B cell (primary cell): ENCODE data around the gene CAPN14. TPM values are rescaled to one million over a fixed set of nuclear protein-coding genes. Genes with fewer than 3 reads are reported as not detected.

Experiments
- ATAC-seq: fragments of 200-7000 bp; cut with Tn5 transposase; one replicate; pipeline ENCODE4 v1.10.0; 2021; ENCODE audit warnings: low read depth, mild to moderate bottlenecking, moderate number of reproducible peaks, moderate library complexity
- CTCF ChIA-PET: fragments of 350-600 bp; sonication (Branson Sonifier 250); formaldehyde crosslinking; loops from one replicate; lab custom pipeline; 2021; ENCODE audit warnings: antibody characterized with exemption, inconsistent platforms; lab: Charles Lee
- POLR2A ChIA-PET: fragments of 350-600 bp; sonication (Branson Sonifier 250); formaldehyde crosslinking; loops from one replicate; lab custom pipeline; 2021; ENCODE audit warnings: antibody characterized with exemption; lab: Charles Lee
- DNase-seq: peaks from one replicate; pipeline ENCODE4 v3.0.0; 2013
- H2AFZ ChIP-seq: 2 replicates; pipeline ENCODE4 v1.6.1; 2012; ENCODE audit warnings: mild to moderate bottlenecking, low read depth, low read length; ENCODE audit not compliant: insufficient read depth, poor library complexity, severe bottlenecking
- H3K27ac ChIP-seq, 2 donors: 1 replicate in 1 of 2; 2 replicates in 1 of 2; pipeline ENCODE4 v1.5.1; 2012 to 2013; ENCODE audit warnings: low read length in 2 of 2, mild to moderate bottlenecking in 2 of 2, moderate library complexity in 1 of 2
- H3K27me3 ChIP-seq, 4 experiments: fragments of 200-600 bp in 1 of 4; sonication (generic) in 1 of 4; replicated peaks in 1 of 4; 1 replicate in 2 of 4; 2 replicates in 2 of 4; pipeline versions ENCODE4 v1.6.1 to v1.7.0; 2013 to 2016; ENCODE audit warnings: low read length in 3 of 4, mild to moderate bottlenecking in 2 of 4, mixed read lengths in 1 of 4, moderate library complexity in 1 of 4; ENCODE audit not compliant: insufficient read depth in 4 of 4, control insufficient read depth in 3 of 4; ENCODE audit errors: control extremely low read depth in 1 of 4
- H3K36me3 ChIP-seq, 2 experiments: replicated peaks in 1 of 2; 1 replicate in 1 of 2; 2 replicates in 1 of 2; pipeline versions ENCODE4 v1.6.1 to v1.7.1; 2013; ENCODE audit warnings: low read length in 1 of 2; ENCODE audit not compliant: insufficient read depth in 2 of 2, control insufficient read depth in 1 of 2; ENCODE audit errors: control extremely low read depth in 1 of 2, extremely low read depth in 1 of 2
- H3K4me1 ChIP-seq, 2 donors: fragments of 200-600 bp in 1 of 2; sonication (generic) in 1 of 2; 1 replicate in 1 of 2; 2 replicates in 1 of 2; pipeline versions ENCODE4 v1.5.1 to v1.6.1; 2013 to 2017; ENCODE audit warnings: low read length in 2 of 2; ENCODE audit not compliant: control insufficient read depth in 2 of 2, insufficient read depth in 2 of 2
- H3K4me2 ChIP-seq: replicated peaks from 2 replicates; pipeline ENCODE3; 2012; ENCODE audit warnings: mild to moderate bottlenecking, low read depth, low read length; ENCODE audit not compliant: poor library complexity, severe bottlenecking
- H3K4me3 ChIP-seq, 5 experiments: fragments of 200-600 bp in 1 of 5; sonication (generic) in 1 of 5; 1 replicate in 3 of 5; 2 replicates in 2 of 5; pipeline versions ENCODE4 v1.5.1 to v1.7.0; 2011 to 2016; ENCODE audit warnings: low read length in 4 of 5, mild to moderate bottlenecking in 4 of 5, low read depth in 2 of 5, control low read depth in 1 of 5, moderate library complexity in 1 of 5; ENCODE audit not compliant: insufficient read depth in 1 of 5; ENCODE audit errors: control extremely low read depth in 1 of 5, extremely low read depth in 1 of 5
- H3K79me2 ChIP-seq: fragments of 200-600 bp; sonication (generic); one replicate; pipeline ENCODE4 v1.6.0; 2016; ENCODE audit warnings: low read length; ENCODE audit not compliant: control insufficient read depth, insufficient read depth
- H3K9ac ChIP-seq: fragments of 200-600 bp; sonication (generic); 2 replicates; pipeline ENCODE4 v1.6.1; 2017; ENCODE audit warnings: mild to moderate bottlenecking, low read length, moderate library complexity
- H3K9me3 ChIP-seq, 3 donors: one replicate each; pipeline versions ENCODE4 v1.6.1 to v1.7.1; 2013; ENCODE audit warnings: low read length in 2 of 3; ENCODE audit not compliant: control insufficient read depth in 2 of 3, insufficient read depth in 1 of 3; ENCODE audit errors: control extremely low read depth in 1 of 3
- H4K20me1 ChIP-seq: 2 replicates; pipeline ENCODE4 v1.6.0; 2012; ENCODE audit warnings: mild to moderate bottlenecking, low read length; ENCODE audit not compliant: insufficient read depth, control insufficient read depth, poor library complexity, severe bottlenecking
- H3K27ac Mint-ChIP-seq: one replicate; pipeline ENCODE4 v1.8.0; 2021; ENCODE audit warnings: mixed read lengths
- H3K27me3 Mint-ChIP-seq: one replicate; pipeline ENCODE4 v1.8.0; 2021; ENCODE audit warnings: mixed read lengths
- H3K4me1 Mint-ChIP-seq: one replicate; pipeline ENCODE4 v1.8.0; 2021; ENCODE audit warnings: mixed read lengths
- H3K4me3 Mint-ChIP-seq: one replicate; pipeline ENCODE4 v1.8.0; 2021; ENCODE audit warnings: mixed read lengths
- H3K9me3 Mint-ChIP-seq: one replicate; pipeline ENCODE4 v1.8.0; 2022; ENCODE audit warnings: mixed read lengths; ENCODE audit not compliant: insufficient read depth
- CTCF ChIP-seq: fragments of 200-600 bp; IDR thresholded peaks from one replicate; pipeline ENCODE4 v1.8.0; 2022; ENCODE audit warnings: antibody characterized with exemption, mild to moderate bottlenecking
- EZH2 ChIP-seq: IDR thresholded peaks from 2 replicates; pipeline ENCODE4 v1.6.1; 2012; ENCODE audit warnings: borderline replicate concordance, low read depth, mild to moderate bottlenecking, moderate library complexity, low read length; ENCODE audit not compliant: insufficient read depth, poor library complexity, severe bottlenecking
- WGBS: methylation state at CpG from one replicate; pipeline ENCODE4 v1.1.5; 2013; ENCODE audit warnings: missing lambda C conversion rate; ENCODE audit not compliant: insufficient coverage; 5-methylcytosine and 5-hydroxymethylcytosine counted together
- intact Hi-C: fragments of 100-400 bp; cut with micrococcal nuclease; formaldehyde crosslinking; loops from one replicate; pipeline ENCODE4 v1.10.0; 2022
- polyA plus RNA-seq: library from polyadenylated mRNA; depleted of rRNA; stranded (reverse); fragments of >200 nt; gene quantifications from 2 replicates; pipeline ENCODE4 v1.2.3, GENCODE V29; 2012
- total RNA-seq, 2 donors: library from RNA; stranded (reverse); fragments of 120-200 nt in 1 of 2; gene quantifications; 1 replicate in 1 of 2; 2 replicates in 1 of 2; pipeline versions ENCODE4 v1.2.3 to v1.2.4, GENCODE V29; 2013 to 2022

Gene CAPN14
- total and polyA plus RNA-seq, 2 donors (not counting 1 experiment from before 2014, with no cell fraction given): 2.5 to 7.8 TPM

DNA sequence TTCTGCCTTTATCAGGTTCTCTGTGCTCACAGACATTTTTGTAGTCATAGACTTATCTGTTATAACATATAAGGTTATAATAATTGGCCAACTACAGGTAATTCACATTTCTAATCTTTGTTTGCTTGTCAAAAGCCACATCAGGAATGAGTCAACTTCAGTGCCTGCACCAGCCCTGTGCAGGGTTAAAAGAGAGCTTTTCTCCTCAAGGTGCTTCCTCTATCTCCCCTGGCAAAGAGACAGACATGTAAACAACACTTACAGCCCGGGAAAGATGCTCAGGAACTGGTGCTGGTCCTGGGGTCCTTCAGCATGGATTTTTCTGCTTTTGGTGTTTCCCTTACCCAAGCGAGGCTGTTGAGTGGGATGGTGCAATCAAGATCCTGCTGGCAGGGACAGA, 9.0 kb upstream of the CAPN14 start:
- no peak overlapping the region for H3K4me3 ChIP-seq
- no peak overlapping the region for H3K9ac ChIP-seq
- no peaks in the 10 kb centered on the region for H3K36me3 ChIP-seq
- H3K27me3 Mint-ChIP-seq: no peaks in the 10 kb centered on the region
- no peak overlapping the region for H2AFZ ChIP-seq
- no peak overlapping the region for H3K27ac Mint-ChIP-seq
- WGBS: 25% methylated on average over 2 of the region's 2 CpGs
- POLR2A ChIA-PET: no interaction called here
- no peaks in the 10 kb centered on the region for H4K20me1 ChIP-seq
- no peak overlapping the region for H3K4me3 Mint-ChIP-seq
- no peaks in the 10 kb centered on the region for H3K27me3 ChIP-seq
- no peak for TF ChIP-seq EZH2
- no peak for TF ChIP-seq CTCF
- DNase-seq (no peak), ATAC-seq (no peak)
- no peaks in the 10 kb centered on the region for H3K9me3 ChIP-seq
- H3K9me3 Mint-ChIP-seq: no peaks in the 10 kb centered on the region
- no peak overlapping the region for H3K27ac ChIP-seq
- H3K4me1 Mint-ChIP-seq: peaks cover 40% of the 10 kb centered on the region
- CTCF ChIA-PET: interaction anchor here (0.8 to 1.2 kb wide), 2 partner anchors 56 to 57 kb away, joined by 3 read pairs; no protein-coding TSS in a partner anchor
- H3K4me2 ChIP-seq: no peak overlapping the region
- H3K79me2 ChIP-seq: no peaks in the 10 kb centered on the region
- intact Hi-C loops: no loop called here
- peaks cover 25 to 26% of the 10 kb centered on the region in 2 donors for H3K4me1 ChIP-seq

DNA sequence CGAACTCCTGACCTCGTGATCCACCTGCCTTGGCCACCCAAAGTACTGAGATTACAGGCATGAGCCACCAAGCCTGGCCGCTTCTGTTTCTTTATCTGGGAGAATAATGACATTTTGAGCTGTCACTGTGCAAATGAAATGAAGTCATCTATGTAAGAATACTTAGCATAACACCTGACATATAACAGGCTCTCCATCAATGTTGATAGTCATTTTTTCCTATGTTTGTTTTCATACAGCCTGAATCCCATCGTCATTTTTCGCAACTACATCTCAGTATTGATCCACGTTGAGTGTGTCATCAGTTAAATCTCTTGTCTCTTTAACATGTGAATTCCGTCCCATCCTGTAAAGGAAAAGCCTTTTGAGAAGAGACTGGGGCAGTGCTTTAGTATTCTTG, 6.4 kb upstream of the CAPN14 start:
- Mint-ChIP-seq H3K27ac (peak overlapping the region; percentile 70), H3K9me3 (no peaks in the 10 kb centered on the region), H3K4me1 (peaks cover 64% of the 10 kb centered on the region), H3K27me3 (no peaks in the 10 kb centered on the region), H3K4me3 (no peak overlapping the region)
- no peak for ATAC-seq
- Histone ChIP-seq H3K36me3 (no peaks in the 10 kb centered on the region), H3K27ac (no peak overlapping the region), H3K4me3 (no peak overlapping the region), H4K20me1 (no peaks in the 10 kb centered on the region), H3K79me2 (no peaks in the 10 kb centered on the region), H3K9ac (no peak overlapping the region), H3K4me1 (peaks cover 49 to 50% of the 10 kb centered on the region in 2 donors), H3K9me3 (no peaks in the 10 kb centered on the region), H3K27me3 (no peaks in the 10 kb centered on the region), H2AFZ (no peak overlapping the region), H3K4me2 (no peak overlapping the region)
- POLR2A ChIA-PET: no interaction called here
- no peak for DNase-seq
- intact Hi-C loops: no loop called here
- 96% methylated on average over 2 of the region's 7 CpGs for WGBS
- CTCF ChIA-PET: interaction anchor here (0.8 kb wide), 1 partner anchor 10 kb away, joined by 5 read pairs; the partner anchor contains the start of gene EHD3
- no peak for TF ChIP-seq CTCF
- no peak for TF ChIP-seq EZH2
